ENCODE data around the gene KRT85.

The KRT85 gene

GRCh38 chr12:52407918-52408317, 40.6 kb upstream of the KRT85 start:
- H3K4me1 ChIP-seq (ENCODE audit: low read length): no peaks in the 10 kb centered on the region
- H3K36me3 ChIP-seq (replicated peaks; ENCODE audit: insufficient read depth, low read length): no peaks in the 10 kb centered on the region
- no peaks in the 10 kb centered on the region for H3K9me3 ChIP-seq (replicated peaks; ENCODE audit: insufficient read depth, low read length)
- no peak for DNase-seq
- no peak overlapping the region for H3K27ac ChIP-seq (ENCODE audit: low read length)
- H3K9me2 ChIP-seq (replicated peaks; ENCODE audit: insufficient read depth, low read length): no peaks in the 10 kb centered on the region
- peaks cover 55% of the 10 kb centered on the region for H3K27me3 ChIP-seq (replicated peaks; ENCODE audit: insufficient read depth, low read length)
- no peak overlapping the region for H3K9ac ChIP-seq (ENCODE audit: low read length)
- H2AFZ ChIP-seq (ENCODE audit: low read length): no peak overlapping the region
- H3K79me2 ChIP-seq (ENCODE audit: low read length): no peaks in the 10 kb centered on the region
- no peak overlapping the region for H3K4me3 ChIP-seq (ENCODE audit: low read length)
- TF ChIP-seq EZH2phosphoT487 (IDR thresholded peaks at IDR 0.05; ENCODE audit: low read length) (no peak), EZH2 (optimal IDR thresholded peaks at IDR 0.05; ENCODE audit: low read depth, low read length) (no peak), CTCF (IDR thresholded peaks at IDR 0.05; ENCODE audit: low read length) (no peak)
- no peaks in the 10 kb centered on the region for H3F3A ChIP-seq (ENCODE audit: insufficient read depth, low read length)
- H4K20me1 ChIP-seq (ENCODE audit: insufficient read depth, low read length): no peaks in the 10 kb centered on the region
- H3K4me2 ChIP-seq (ENCODE audit: low read depth, low read length): no peak overlapping the region

GRCh38 chr12:52405922-52406385, 38.7 kb upstream of the KRT85 start, which contains the start of gene KRT82:
Gene KRT82 (minus strand): TSS chr12:52406335. CDS start chr12:52406277, 58 bp downstream.
- no peak within 1 kb of the TSS for H3K4me2 ChIP-seq (ENCODE audit: low read depth, low read length)
- no peaks in the 10 kb centered on the region for H3K4me1 ChIP-seq (ENCODE audit: low read length)
- no peaks in the 10 kb centered on the region for H3K9me2 ChIP-seq (replicated peaks; ENCODE audit: insufficient read depth, low read length)
- no peak for DNase-seq
- no peak within 1 kb of the TSS for H3K27ac ChIP-seq (ENCODE audit: low read length)
- H3F3A ChIP-seq (ENCODE audit: insufficient read depth, low read length): no peaks in the 10 kb centered on the region
- no peaks in the 10 kb centered on the region for H3K36me3 ChIP-seq (replicated peaks; ENCODE audit: insufficient read depth, low read length)
- no peak within 1 kb of the TSS for H3K9ac ChIP-seq (ENCODE audit: low read length)
- H3K9me3 ChIP-seq (replicated peaks; ENCODE audit: insufficient read depth, low read length): no peaks in the 10 kb centered on the region
- no peak within 1 kb of the TSS for H2AFZ ChIP-seq (ENCODE audit: low read length)
- no peaks in the 10 kb centered on the region for H3K79me2 ChIP-seq (ENCODE audit: low read length)
- no peak within 1 kb of the TSS for H3K4me3 ChIP-seq (ENCODE audit: low read length)
- no peaks in the 10 kb centered on the region for H4K20me1 ChIP-seq (ENCODE audit: insufficient read depth, low read length)
- TF ChIP-seq EZH2phosphoT487 (IDR thresholded peaks at IDR 0.05; ENCODE audit: low read length): no peak
- TF ChIP-seq EZH2 (optimal IDR thresholded peaks at IDR 0.05; ENCODE audit: low read depth, low read length): no peak
- TF ChIP-seq CTCF (IDR thresholded peaks at IDR 0.05; ENCODE audit: low read length): no peak
- H3K27me3 ChIP-seq (replicated peaks; ENCODE audit: insufficient read depth, low read length): peaks cover 63% of the 10 kb centered on the region

GRCh38 chr12:52404951-52405350, 37.7 kb upstream of the KRT85 start:
- no peaks in the 10 kb centered on the region for H3F3A ChIP-seq (ENCODE audit: insufficient read depth, low read length)

More at GRCh38 chr12:52404951-52405350, 37.7 kb upstream of the KRT85 start:
- TF ChIP-seq CTCF (IDR thresholded peaks at IDR 0.05; ENCODE audit: low read length) (no peak), EZH2 (optimal IDR thresholded peaks at IDR 0.05; ENCODE audit: low read depth, low read length) (no peak), EZH2phosphoT487 (IDR thresholded peaks at IDR 0.05; ENCODE audit: low read length) (no peak)
- no peak overlapping the region for H3K4me3 ChIP-seq (ENCODE audit: low read length)
- H2AFZ ChIP-seq (ENCODE audit: low read length): no peak overlapping the region
- no peaks in the 10 kb centered on the region for H3K9me2 ChIP-seq (replicated peaks; ENCODE audit: insufficient read depth, low read length)
- H3K9me3 ChIP-seq (replicated peaks; ENCODE audit: insufficient read depth, low read length): no peaks in the 10 kb centered on the region
- H4K20me1 ChIP-seq (ENCODE audit: insufficient read depth, low read length): no peaks in the 10 kb centered on the region
- H3K4me1 ChIP-seq (ENCODE audit: low read length): no peaks in the 10 kb centered on the region
- no peak for DNase-seq
- H3K27ac ChIP-seq (ENCODE audit: low read length): no peak overlapping the region
- no peak overlapping the region for H3K4me2 ChIP-seq (ENCODE audit: low read depth, low read length)
- H3K9ac ChIP-seq (ENCODE audit: low read length): no peak overlapping the region
- H3K79me2 ChIP-seq (ENCODE audit: low read length): no peaks in the 10 kb centered on the region
- H3K36me3 ChIP-seq (replicated peaks; ENCODE audit: insufficient read depth, low read length): no peaks in the 10 kb centered on the region
- peaks cover 70% of the 10 kb centered on the region for H3K27me3 ChIP-seq (replicated peaks; ENCODE audit: insufficient read depth, low read length)
